Epidermal melanocyte (primary cell): ENCODE data around the gene AACS.
"Not testable (repeated sequence)": the region's sequence is repeated elsewhere in the genome, so short reads cannot be mapped to it uniquely, and the experiment has no call there.

ENCODE experiments used
- DNase-seq: peaks from one replicate; pipeline ENCODE4 v3.0.0; 2011; ENCODE audit warnings: low spot score; ENCODE audit not compliant: insufficient read length

Gene AACS

GRCh38 chr12:125065021-125065918 is at the start of gene AACS:
TSS of gene AACS (plus strand) at chr12:125065435. CDS start at chr12:125065585, 150 bp downstream.
- peak; percentile 91 for DNase-seq

GRCh38 chr12:125015680-125016310 is 49.4 kb upstream of the AACS start:
- DNase-seq, result peak; percentile 82

- DNase-seq, result no peak
These were observed 47.4 kb upstream of the AACS start for GRCh38 chr12:125017801-125018200.

- no peak for DNase-seq
These were observed 46.9 kb upstream of the AACS start for GRCh38 chr12:125018356-125018755.

- DNase-seq, result no peak
These were observed 44.1 kb upstream of the AACS start for GRCh38 chr12:125021096-125021495.

GRCh38 chr12:125021771-125022170 is 43.5 kb upstream of the AACS start:
- no peak for DNase-seq

- no peak for DNase-seq
These were observed 42.2 kb upstream of the AACS start for GRCh38 chr12:125023065-125023464.

- no peak for DNase-seq
These were observed 40.2 kb upstream of the AACS start for GRCh38 chr12:125024949-125025563.

GRCh38 chr12:125025606-125026235 is 39.5 kb upstream of the AACS start:
- DNase-seq, result no peak

GRCh38 chr12:125028106-125028505 is 37.1 kb upstream of the AACS start:
- DNase-seq, result no peak

GRCh38 chr12:125029761-125030358 is 35.4 kb upstream of the AACS start:
- no peak for DNase-seq

GRCh38 chr12:125031471-125031870 is 33.8 kb upstream of the AACS start:
- not testable (repeated sequence) for DNase-seq

GRCh38 chr12:125032466-125033152 is 32.6 kb upstream of the AACS start:
- DNase-seq, result no peak

- DNase-seq, result no peak
These were observed 31.9 kb upstream of the AACS start for GRCh38 chr12:125033288-125033687.

- no peak for DNase-seq
These were observed 26.1 kb upstream of the AACS start for GRCh38 chr12:125038976-125039625.

GRCh38 chr12:125049093-125049458 is 16.2 kb upstream of the AACS start:
- DNase-seq, result no peak

GRCh38 chr12:125050446-125050845 is 14.8 kb upstream of the AACS start:
- no peak for DNase-seq

GRCh38 chr12:125050868-125051267 is 14.4 kb upstream of the AACS start:
- DNase-seq, result no peak

- no peak for DNase-seq
These were observed 11.4 kb upstream of the AACS start for GRCh38 chr12:125053821-125054220.

GRCh38 chr12:125055591-125055990 is 9.6 kb upstream of the AACS start:
- no peak for DNase-seq
